GM12872 (cell line): ENCODE data around the gene PARD6A.

Experiments used
- CTCF ChIP-seq: IDR thresholded peaks from 3 replicates; pipeline ENCODE4 v1.5.1; 2011; ENCODE audit warnings: low read depth, mild to moderate bottlenecking, low read length, moderate library complexity; ENCODE audit not compliant: insufficient read depth

The PARD6A gene

GRCh38 chr16:67685388-67686112 is 24.8 kb downstream of the PARD6A start:
- no peak for TF ChIP-seq CTCF

GRCh38 chr16:67694611-67695010 is 33.9 kb downstream of the PARD6A start:
- TF ChIP-seq CTCF: no peak

- no peak for TF ChIP-seq CTCF
These were observed 36.8 kb downstream of the PARD6A start for GRCh38 chr16:67697422-67698185.

GRCh38 chr16:67699265-67699664 is 38.5 kb downstream of the PARD6A start:
- TF ChIP-seq CTCF: no peak

GRCh38 chr16:67701420-67701819 is 40.7 kb downstream of the PARD6A start:
- TF ChIP-seq CTCF: no peak

- TF ChIP-seq CTCF: no peak
These were observed 41.4 kb downstream of the PARD6A start for GRCh38 chr16:67702130-67702529.

GRCh38 chr16:67703626-67704025 is 42.9 kb downstream of the PARD6A start:
- no peak for TF ChIP-seq CTCF
